ENCODE measurements around the gene GPR161.
"Not testable (repeated sequence)": the region's sequence is repeated elsewhere in the genome, so short reads cannot be mapped to it uniquely, and the experiment has no call there.

DNA sequence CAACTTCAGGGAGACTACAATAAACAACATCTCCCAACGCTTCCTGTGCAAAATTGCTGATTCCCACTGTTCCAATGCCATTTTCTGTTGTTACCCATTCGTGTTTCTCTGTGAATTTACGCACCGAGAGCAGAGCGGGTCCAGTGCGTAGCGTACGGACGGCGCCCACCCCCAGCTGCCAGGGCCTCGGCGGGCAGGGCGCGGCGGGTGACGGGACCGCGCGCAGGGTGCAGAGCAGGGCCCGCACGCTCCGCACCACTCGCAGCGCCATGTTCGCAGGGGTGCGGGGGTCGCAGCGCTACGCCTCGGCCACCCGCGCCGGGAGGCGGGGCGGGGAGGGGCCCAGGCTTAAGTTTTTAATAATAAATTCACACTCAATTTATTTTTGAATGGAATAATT, 80.6 kb downstream of the GPR161 start:
- TF ChIP-seq, protein P1, sequence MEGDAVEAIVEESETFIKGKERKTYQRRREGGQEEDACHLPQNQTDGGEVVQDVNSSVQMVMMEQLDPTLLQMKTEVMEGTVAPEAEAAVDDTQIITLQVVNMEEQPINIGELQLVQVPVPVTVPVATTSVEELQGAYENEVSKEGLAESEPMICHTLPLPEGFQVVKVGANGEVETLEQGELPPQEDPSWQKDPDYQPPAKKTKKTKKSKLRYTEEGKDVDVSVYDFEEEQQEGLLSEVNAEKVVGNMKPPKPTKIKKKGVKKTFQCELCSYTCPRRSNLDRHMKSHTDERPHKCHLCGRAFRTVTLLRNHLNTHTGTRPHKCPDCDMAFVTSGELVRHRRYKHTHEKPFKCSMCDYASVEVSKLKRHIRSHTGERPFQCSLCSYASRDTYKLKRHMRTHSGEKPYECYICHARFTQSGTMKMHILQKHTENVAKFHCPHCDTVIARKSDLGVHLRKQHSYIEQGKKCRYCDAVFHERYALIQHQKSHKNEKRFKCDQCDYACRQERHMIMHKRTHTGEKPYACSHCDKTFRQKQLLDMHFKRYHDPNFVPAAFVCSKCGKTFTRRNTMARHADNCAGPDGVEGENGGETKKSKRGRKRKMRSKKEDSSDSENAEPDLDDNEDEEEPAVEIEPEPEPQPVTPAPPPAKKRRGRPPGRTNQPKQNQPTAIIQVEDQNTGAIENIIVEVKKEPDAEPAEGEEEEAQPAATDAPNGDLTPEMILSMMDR (IDR thresholded peaks at IDR 0.05), result not testable (repeated sequence)
- not testable (repeated sequence) for TF ChIP-seq POLR2A (IDR thresholded peaks at IDR 0.05); EP300 (IDR thresholded peaks at IDR 0.05; ENCODE audit: low read depth)
